Calu3 (cell line): ENCODE data around the gene PRDX3. TPM values are rescaled to one million over a fixed set of nuclear protein-coding genes. Genes with fewer than 3 reads are reported as not detected.

Source experiments
- BruUV-seq: library from RNA; stranded (reverse); fragments of 400-500 nt; replicated peaks from 2 replicates; lab custom pipeline; 2021; lab: Mats Ljungman, UMichigan
- CTCF ChIA-PET: fragments of 300-600 bp; sonication (Branson Sonifier 250); formaldehyde crosslinking; loops from one replicate; lab custom pipeline; 2022; ENCODE audit warnings: antibody characterized with exemption; lab: Charles Lee
- DNase-seq: peaks from one replicate; pipeline ENCODE4 v3.0.0; 2022
- H3K27ac Mint-ChIP-seq: one replicate; pipeline ENCODE4 v1.8.0; 2022; ENCODE audit warnings: mixed read lengths; ENCODE audit not compliant: unreplicated experiment
- H3K27me3 Mint-ChIP-seq: one replicate; pipeline ENCODE4 v1.8.0; 2022; ENCODE audit warnings: mixed read lengths; ENCODE audit not compliant: unreplicated experiment
- H3K36me3 Mint-ChIP-seq: one replicate; pipeline ENCODE4 v1.8.0; 2022; ENCODE audit warnings: mild to moderate bottlenecking, moderate library complexity, mixed read lengths; ENCODE audit not compliant: insufficient read depth, unreplicated experiment
- H3K4me1 Mint-ChIP-seq: one replicate; pipeline ENCODE4 v1.8.0; 2022; ENCODE audit warnings: mild to moderate bottlenecking, low read depth, mixed read lengths; ENCODE audit not compliant: unreplicated experiment
- H3K4me3 Mint-ChIP-seq: one replicate; pipeline ENCODE4 v1.8.0; 2022; ENCODE audit warnings: mild to moderate bottlenecking, low read depth, moderate library complexity, mixed read lengths; ENCODE audit not compliant: unreplicated experiment
- H3K9me3 Mint-ChIP-seq: one replicate; pipeline ENCODE4 v1.8.0; 2022; ENCODE audit warnings: low read depth, mixed read lengths; ENCODE audit not compliant: unreplicated experiment
- CTCF ChIP-seq: fragments of 200-600 bp; IDR thresholded peaks from one replicate; pipeline ENCODE4 v1.8.0; 2022; ENCODE audit warnings: antibody characterized with exemption; ENCODE audit not compliant: unreplicated experiment
- intact Hi-C: fragments of 100-400 bp; cut with micrococcal nuclease; formaldehyde crosslinking; loops from one replicate; pipeline ENCODE4 v1.10.0; 2022; ENCODE audit not compliant: unreplicated experiment
- total RNA-seq: library from RNA; stranded (reverse); gene quantifications from 2 replicates; pipeline ENCODE4 v1.2.3, GENCODE V29; 2022

Gene PRDX3
- total RNA-seq, 1 experiment from 2014 or later, result 114 TPM

GRCh38 chr10:119217991-119218490 is 39.4 kb upstream of the PRDX3 start:
- no peak overlapping the region for H3K27ac Mint-ChIP-seq
- no TSS peak for BruUV-seq
- CTCF ChIA-PET, result interaction anchor here (0.7 kb wide), 1 partner anchor 10 kb away, joined by 4 read pairs; no protein-coding TSS in a partner anchor
- H3K9me3 Mint-ChIP-seq, result no peaks in the 10 kb centered on the region
- H3K27me3 Mint-ChIP-seq, result no peaks in the 10 kb centered on the region
- no peak for TF ChIP-seq CTCF
- no peak overlapping the region for H3K4me3 Mint-ChIP-seq
- peaks cover 10% of the 10 kb centered on the region for H3K4me1 Mint-ChIP-seq
- DNase-seq, result no peak
- intact Hi-C loops, result no loop called here
- no peaks in the 10 kb centered on the region for H3K36me3 Mint-ChIP-seq

- Mint-ChIP-seq H3K4me3 (no peak overlapping the region), H3K36me3 (no peaks in the 10 kb centered on the region), H3K9me3 (no peaks in the 10 kb centered on the region), H3K4me1 (peaks cover 6% of the 10 kb centered on the region), H3K27me3 (no peaks in the 10 kb centered on the region), H3K27ac (no peak overlapping the region)
- no peak for DNase-seq
- CTCF ChIA-PET, result no interaction called here
- intact Hi-C loops, result no loop called here
- BruUV-seq, result no TSS peak
- TF ChIP-seq CTCF, result no peak
These were observed 38.8 kb upstream of the PRDX3 start for GRCh38 chr10:119217401-119217800.

- H3K36me3 Mint-ChIP-seq, result no peaks in the 10 kb centered on the region
- TF ChIP-seq CTCF, result no peak
These were observed 37.5 kb upstream of the PRDX3 start for GRCh38 chr10:119216127-119216526.

GRCh38 chr10:119215371-119215770 is 36.8 kb upstream of the PRDX3 start:
- intact Hi-C loops, result no loop called here
- Mint-ChIP-seq H3K36me3 (no peaks in the 10 kb centered on the region), H3K27me3 (no peaks in the 10 kb centered on the region), H3K9me3 (no peaks in the 10 kb centered on the region), H3K4me1 (no peaks in the 10 kb centered on the region), H3K27ac (no peak overlapping the region), H3K4me3 (no peak overlapping the region)
- DNase-seq, result no peak
- no peak for TF ChIP-seq CTCF
- CTCF ChIA-PET, result no interaction called here
- BruUV-seq, result no TSS peak

More at GRCh38 chr10:119216127-119216526, 37.5 kb upstream of the PRDX3 start:
- Mint-ChIP-seq H3K4me3 (no peak overlapping the region), H3K27ac (no peak overlapping the region), H3K27me3 (no peaks in the 10 kb centered on the region), H3K4me1 (no peaks in the 10 kb centered on the region), H3K9me3 (no peaks in the 10 kb centered on the region)
- intact Hi-C loops, result no loop called here
- no TSS peak for BruUV-seq
- CTCF ChIA-PET, result no interaction called here
- DNase-seq, result no peak
